ENCODE results near the gene BAK1.
"Not testable (repeated sequence)": the region's sequence is repeated elsewhere in the genome, so short reads cannot be mapped to it uniquely, and the experiment has no call there.

The BAK1 gene

DNA sequence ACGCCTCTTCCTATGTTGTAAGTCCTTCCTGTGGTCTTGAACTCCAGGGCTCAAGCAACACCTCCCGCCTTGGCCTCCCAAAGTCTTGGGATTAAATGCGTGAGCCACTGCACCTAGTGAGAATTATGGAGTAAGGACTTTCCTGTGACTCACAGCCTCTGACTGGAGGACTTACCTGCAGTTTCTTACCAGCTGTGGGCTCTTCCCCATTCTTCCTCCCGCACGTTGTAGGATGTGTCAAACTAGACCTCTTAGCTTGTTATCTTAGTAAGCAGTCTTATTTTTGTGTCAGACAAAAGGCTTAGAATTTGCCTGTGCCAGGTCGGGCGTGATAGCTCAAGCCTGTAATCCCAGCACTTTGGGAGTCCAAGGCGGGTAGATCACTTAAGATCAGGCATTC lies 30.9 kb downstream of the BAK1 start:
- no peak for DNase-seq

DNA sequence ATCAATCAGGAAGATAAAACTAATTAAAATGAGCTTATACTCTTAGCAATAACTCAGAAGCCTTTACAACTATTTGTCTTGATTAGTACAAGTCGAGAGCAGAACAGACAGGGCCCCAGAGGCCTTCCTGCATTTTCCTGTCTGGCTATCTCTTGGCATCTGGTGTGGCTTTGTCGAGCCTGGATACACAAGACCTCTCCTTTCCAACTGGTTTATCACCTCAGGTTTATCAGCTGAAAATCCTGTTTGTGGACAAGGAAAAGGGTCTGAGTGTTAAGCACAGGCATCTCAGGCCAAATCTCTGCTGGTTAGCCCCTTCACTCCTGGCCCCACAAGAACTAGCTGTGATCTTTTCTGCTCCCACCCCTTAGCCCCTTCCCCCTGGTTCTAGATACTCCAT lies 32.6 kb downstream of the BAK1 start:
- DNase-seq, result no peak

DNA sequence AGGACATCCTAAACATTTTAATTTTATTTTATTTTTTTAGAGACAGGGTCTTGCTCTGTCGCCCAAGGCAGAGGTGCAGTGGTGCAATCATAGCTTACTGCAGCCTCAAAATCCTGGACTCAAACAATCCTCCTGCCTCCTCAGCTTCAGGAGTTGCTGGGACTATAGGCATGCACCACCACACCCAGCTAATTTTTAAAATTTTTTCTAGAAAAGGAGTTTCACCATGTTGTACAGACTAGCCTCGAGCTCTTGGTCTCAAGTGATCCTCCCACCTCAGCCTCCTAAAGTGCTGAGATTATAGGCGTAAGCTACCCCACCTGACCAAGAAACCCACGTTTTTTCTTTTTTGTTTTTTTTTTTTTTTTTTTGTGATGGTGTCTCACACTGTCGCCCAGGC lies 33.3 kb downstream of the BAK1 start:
- no peak for DNase-seq

DNA sequence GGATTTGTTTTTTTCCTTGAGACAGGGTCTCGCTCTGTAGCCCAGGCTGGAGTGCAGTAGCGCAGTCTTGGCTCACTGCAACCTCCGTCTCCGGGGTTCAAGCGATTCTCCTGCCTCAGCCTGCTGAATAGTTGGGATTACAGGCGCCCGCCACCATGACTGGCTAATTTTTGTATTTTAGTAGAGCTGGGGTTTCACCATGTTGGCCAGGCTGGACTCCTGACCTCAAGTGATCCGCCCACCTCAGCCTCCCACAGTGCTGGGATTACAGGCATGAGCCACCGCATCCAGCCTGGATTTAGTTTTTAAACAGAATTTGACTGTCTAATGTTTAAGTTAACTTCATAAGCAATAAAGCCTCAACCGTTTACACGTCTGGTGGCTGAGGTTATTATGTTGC lies 34.8 kb downstream of the BAK1 start:
- DNase-seq, result not testable (repeated sequence)

DNA sequence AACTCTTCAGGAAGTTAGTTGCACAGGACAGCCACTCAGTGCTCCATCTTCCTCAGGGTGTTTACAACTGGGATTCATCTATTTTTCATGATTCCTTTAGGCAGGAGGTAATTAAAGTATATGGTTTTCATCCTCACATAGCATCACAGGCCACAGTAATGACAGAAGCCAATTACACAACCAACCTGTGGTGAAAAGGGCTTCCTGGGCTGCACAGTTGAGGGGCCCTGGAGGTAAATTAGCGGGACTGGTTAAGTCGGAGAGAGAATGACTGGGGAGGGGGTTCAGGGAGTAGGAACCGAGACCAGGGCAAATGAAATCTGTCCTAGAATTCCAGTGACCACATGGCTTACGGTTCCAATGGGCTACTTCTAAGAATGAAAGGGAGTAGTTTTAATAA lies 37.0 kb downstream of the BAK1 start:
- DNase-seq, result no peak

DNA sequence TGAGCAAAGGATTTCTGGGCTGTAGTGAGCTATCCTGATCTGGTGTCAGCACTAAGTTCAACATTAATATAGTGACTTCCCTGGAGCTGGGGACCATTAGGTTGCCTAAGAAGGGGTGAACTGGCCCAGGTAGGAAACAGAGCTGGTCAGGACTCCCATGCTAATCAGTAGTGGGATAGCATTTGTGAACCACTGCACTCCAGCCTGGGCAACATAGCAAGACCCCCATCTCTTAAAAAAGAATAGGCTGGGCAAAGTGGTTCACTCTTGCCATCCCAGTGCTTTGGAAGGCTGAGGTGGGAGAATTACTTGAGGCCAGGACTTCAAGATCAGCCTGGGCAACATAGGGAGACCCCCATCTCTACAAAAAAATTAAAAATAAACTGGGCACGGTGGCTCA lies 39.3 kb downstream of the BAK1 start:
- no peak for DNase-seq

DNA sequence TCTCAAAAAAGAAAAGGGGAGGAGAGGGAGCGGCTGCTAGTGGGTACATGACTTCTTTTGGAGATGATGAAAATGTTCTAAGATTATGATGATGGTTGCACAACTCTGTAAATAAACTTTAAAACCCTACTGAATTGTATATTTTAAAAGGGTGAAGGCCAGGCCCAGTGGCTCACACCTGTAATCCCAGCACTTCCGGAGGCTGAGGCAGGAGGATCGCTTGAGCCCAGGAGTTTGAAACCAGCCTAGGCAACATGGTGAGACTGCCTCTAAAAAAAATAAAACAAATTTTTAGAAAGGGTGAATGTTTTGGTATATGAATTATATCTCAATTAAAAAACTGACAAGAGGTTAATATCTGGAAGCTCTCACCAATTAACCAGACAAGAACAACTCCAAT lies 45.4 kb downstream of the BAK1 start:
- DNase-seq, result no peak

DNA sequence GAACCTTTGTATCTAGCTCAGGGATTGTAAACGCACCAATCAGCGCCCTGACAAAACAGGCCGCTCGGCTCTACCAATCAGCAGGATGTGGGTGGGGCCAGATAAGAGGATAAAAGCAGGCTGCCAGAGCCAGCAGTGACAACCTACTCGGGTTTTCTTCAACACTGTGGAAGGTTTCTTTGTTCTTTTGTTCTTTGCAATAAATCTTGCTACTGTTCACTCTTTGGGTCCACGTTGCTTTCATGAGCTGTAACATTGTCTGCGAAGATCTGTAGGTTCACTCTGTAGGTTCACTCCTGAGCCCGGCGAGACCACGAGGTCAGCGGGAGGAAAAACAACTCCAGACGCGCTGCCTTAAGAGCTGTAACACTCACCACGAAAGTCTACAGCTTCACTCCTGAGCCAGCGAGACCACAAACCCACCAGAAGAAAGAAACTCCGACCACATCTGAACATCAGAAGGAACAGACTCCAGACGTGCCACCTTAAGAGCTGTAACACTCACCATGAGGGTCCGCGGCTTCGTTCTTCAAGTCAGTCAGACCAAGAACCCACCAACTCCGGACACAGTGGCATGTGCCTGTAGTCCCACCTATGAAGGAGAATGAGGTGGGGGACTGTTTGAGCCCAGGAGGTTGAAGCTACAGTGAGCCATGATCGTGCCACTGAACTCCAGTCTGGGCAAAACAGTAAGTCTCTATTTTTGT lies 46.8 kb downstream of the BAK1 start:
- not testable (repeated sequence) for DNase-seq

DNA sequence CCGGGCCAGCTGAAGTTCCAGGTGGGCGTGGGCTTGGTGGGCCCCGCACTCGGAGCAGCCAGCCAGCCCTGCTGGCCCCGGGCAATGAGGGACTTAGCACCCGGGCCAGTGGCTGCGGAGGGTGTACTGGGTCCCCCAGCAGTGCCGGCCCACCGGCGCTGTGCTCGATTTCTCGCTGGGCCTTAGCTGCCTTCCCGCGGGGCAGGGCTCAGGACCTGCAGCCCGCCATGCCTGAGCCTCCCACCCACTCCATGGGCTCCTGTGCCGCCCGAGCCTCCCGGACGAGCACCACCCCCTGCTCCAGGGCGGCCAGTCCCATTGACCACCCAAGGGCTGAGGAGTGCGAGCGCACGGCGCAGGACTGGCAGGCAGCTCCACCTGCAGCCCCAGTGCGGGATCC lies 47.6 kb downstream of the BAK1 start:
- not testable (repeated sequence) for DNase-seq

DNA sequence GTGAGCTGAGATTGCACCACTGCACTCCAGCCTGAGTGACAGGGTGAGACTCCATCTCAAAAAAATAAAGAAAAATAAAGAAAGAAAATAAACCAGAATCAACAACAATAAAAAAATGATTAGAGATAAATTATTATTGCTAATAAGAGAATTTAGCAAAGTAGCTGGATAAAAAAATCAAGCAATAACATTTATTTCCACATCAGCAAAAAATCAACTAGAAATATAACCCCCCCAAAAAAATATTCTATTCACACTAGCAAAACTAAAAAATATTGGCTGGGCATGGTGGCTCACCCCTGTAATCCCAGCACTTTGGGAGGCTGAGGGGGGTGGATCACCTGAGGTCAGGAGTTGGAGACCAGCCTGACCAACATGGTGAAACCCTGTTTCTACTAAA lies 49.5 kb downstream of the BAK1 start:
- not testable (repeated sequence) for DNase-seq
